Measurements from ENCODE around the gene CD109. TPM values are rescaled to one million over a fixed set of nuclear protein-coding genes. Genes with fewer than 3 reads are reported as not detected.

The CD109 gene
- total RNA-seq, 1 donor from 2014 or later: 17.6 TPM

GRCh38 chr6:73857341-73857890 is 161.4 kb downstream of the CD109 start:
- DNase-seq (ENCODE audit: low spot score in 2 of 2): no peak
- Histone ChIP-seq H3K4me3 (no peak overlapping the region), H3K4me1 (no peaks in the 10 kb centered on the region), H3K27ac (no peak overlapping the region), H3K27me3 (no peaks in the 10 kb centered on the region), H3K9me3 (no peaks in the 10 kb centered on the region), H3K36me3 (no peaks in the 10 kb centered on the region)
- intact Hi-C loops (cut with DNase I): loop anchor here (2.0 kb wide), 1 partner anchor 1351 kb away; no protein-coding TSS in a partner anchor
- TF ChIP-seq CTCF (IDR thresholded peaks at IDR 0.05): no peak

- Histone ChIP-seq H3K4me1 (no peaks in the 10 kb centered on the region), H3K36me3 (no peaks in the 10 kb centered on the region), H3K9me3 (no peaks in the 10 kb centered on the region), H3K27ac (no peak overlapping the region), H3K4me3 (no peak overlapping the region), H3K27me3 (no peaks in the 10 kb centered on the region)
- TF ChIP-seq CTCF (IDR thresholded peaks at IDR 0.05): no peak
- intact Hi-C loops (cut with DNase I): no loop called here
- no peak for DNase-seq (ENCODE audit: low spot score in 2 of 2)
Observed at GRCh38 chr6:73858376-73858775, 162.4 kb downstream of the CD109 start.

DNA sequence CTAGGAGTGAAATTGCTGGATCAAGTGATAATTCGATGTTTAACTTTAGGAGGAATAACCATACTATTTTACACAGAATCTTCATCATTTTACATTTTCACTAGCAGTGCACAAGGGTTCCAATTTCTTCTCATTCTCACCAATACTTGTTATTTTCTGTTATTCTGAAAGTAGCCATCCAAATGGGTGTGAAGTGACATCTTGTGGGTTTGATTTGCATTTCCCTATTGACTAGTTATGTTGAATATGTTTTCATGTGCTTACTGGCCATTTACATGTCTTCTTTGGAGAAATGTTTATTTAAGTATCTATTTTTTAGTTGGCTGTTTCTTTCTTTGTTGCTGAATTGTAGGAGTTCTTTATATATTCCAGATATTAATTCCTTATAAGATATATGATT is 164.3 kb downstream of the CD109 start:
- intact Hi-C loops (cut with DNase I): no loop called here
- no peaks in the 10 kb centered on the region for H3K36me3 ChIP-seq
- no peaks in the 10 kb centered on the region for H3K4me1 ChIP-seq
- no peak overlapping the region for H3K4me3 ChIP-seq
- TF ChIP-seq CTCF (IDR thresholded peaks at IDR 0.05): no peak
- H3K27ac ChIP-seq: no peak overlapping the region
- H3K9me3 ChIP-seq: no peaks in the 10 kb centered on the region
- no peaks in the 10 kb centered on the region for H3K27me3 ChIP-seq
- no peak for DNase-seq (ENCODE audit: low spot score in 2 of 2)

- Histone ChIP-seq H3K4me1 (no peaks in the 10 kb centered on the region), H3K9me3 (no peaks in the 10 kb centered on the region), H3K36me3 (no peaks in the 10 kb centered on the region), H3K27ac (no peak overlapping the region), H3K27me3 (no peaks in the 10 kb centered on the region), H3K4me3 (no peak overlapping the region)
- intact Hi-C loops (cut with DNase I): no loop called here
- no peak for DNase-seq (ENCODE audit: low spot score in 2 of 2)
- no peak for TF ChIP-seq CTCF (IDR thresholded peaks at IDR 0.05)
Observed at GRCh38 chr6:73866305-73866704, 170.3 kb downstream of the CD109 start.

DNA sequence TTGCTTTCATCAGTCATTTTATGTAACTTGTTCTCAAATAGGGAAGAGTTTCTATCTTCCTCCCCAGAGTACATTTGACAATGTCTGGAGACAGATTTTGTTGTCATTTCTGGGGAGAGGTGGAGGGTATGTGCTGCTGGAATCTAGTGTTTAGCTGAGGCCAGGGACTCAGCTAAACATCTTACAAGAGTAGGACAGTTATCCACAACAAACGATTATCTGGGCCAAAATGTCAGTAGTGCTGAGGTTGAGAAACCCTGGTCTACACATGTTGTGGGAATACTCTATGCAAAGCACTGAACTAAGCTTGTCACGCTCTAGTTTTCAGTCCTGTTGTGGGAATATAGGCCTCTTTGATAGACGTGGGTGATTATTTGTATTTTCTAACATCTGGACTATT is 171.4 kb downstream of the CD109 start:
- Histone ChIP-seq H3K27ac (no peak overlapping the region), H3K9me3 (no peaks in the 10 kb centered on the region), H3K27me3 (no peaks in the 10 kb centered on the region), H3K4me1 (no peaks in the 10 kb centered on the region), H3K36me3 (no peaks in the 10 kb centered on the region), H3K4me3 (no peak overlapping the region)
- intact Hi-C loops (cut with DNase I): no loop called here
- no peak for TF ChIP-seq CTCF (IDR thresholded peaks at IDR 0.05)
- DNase-seq (ENCODE audit: low spot score in 2 of 2): no peak

DNA sequence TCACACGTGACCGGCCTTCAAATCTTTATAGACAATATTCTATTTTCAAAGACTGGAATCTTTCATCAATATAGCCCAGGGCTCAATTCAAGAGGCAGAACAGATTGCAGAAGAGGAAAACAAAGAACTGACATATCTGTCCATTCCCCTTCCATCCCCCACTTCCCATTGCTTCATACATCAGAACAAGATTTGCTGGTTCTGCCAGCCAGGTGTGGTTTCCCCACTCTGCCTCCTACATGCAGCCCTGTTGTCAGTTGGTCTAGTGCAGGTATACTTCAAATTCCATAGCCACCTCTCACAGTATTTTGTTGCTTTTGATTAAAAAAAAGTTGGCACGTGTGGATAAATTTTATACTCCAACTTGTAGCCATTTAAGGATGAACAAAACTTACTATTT is 174.9 kb downstream of the CD109 start:
- H3K27me3 ChIP-seq: no peaks in the 10 kb centered on the region
- H3K36me3 ChIP-seq: no peaks in the 10 kb centered on the region
- no peaks in the 10 kb centered on the region for H3K4me1 ChIP-seq
- no peak for DNase-seq (ENCODE audit: low spot score in 2 of 2)
- H3K9me3 ChIP-seq: no peaks in the 10 kb centered on the region
- H3K27ac ChIP-seq: no peak overlapping the region
- no peak overlapping the region for H3K4me3 ChIP-seq
- intact Hi-C loops (cut with DNase I): no loop called here
- TF ChIP-seq CTCF (IDR thresholded peaks at IDR 0.05): no peak

Measured in ascending aorta (tissue), 2 donors.